ENCODE measurements around the gene CNTROB. TPM values are rescaled to one million over a fixed set of nuclear protein-coding genes. Genes with fewer than 3 reads are reported as not detected.

The CNTROB gene
- total and polyA plus RNA-seq, 4 donors: 6.0 to 39.1 (median 23.8) TPM

DNA sequence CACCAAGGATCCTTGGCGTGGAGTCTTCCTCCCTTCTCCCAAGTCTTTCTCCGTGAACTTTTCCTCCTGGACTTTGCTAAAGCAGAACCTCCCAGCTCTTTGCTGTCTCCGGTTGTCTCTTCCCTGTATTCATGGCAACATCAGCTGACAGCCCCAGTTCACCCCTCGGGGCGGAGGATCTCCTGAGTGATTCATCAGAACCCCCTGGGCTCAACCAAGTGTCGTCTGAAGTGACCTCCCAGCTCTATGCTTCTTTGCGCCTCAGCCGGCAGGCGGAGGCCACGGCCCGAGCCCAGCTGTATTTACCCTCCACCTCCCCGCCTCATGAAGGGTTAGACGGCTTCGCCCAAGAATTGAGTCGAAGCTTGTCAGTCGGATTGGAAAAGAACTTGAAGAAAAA, 943 bp downstream of the CNTROB start:
- Histone ChIP-seq H3K27ac (ENCODE audit: low read depth in 1 of 2, low read length in 2 of 2) (no peak overlapping the region), H3K27me3 (ENCODE audit: control insufficient read depth in 1 of 2, insufficient read depth in 2 of 2, low read length in 1 of 2) (no peaks in the 10 kb centered on the region), H3K9me3 (ENCODE audit: control insufficient read depth, low read length) (no peaks in the 10 kb centered on the region), H3K36me3 (ENCODE audit: control insufficient read depth in 1 of 2, insufficient read depth in 2 of 2, low read length in 1 of 2) (peaks cover 0 to 2% of the 10 kb centered on the region in 2 donors), H3K4me3 (ENCODE audit: low read length in 2 of 2) (peak overlapping the region; percentile 40 to 61), H3K4me1 (ENCODE audit: control insufficient read depth in 1 of 2, insufficient read depth in 2 of 2, low read length in 2 of 2) (no peaks in the 10 kb centered on the region)
- 5 to 7% methylated on average over 16 of the region's 16 CpGs for WGBS, 2 donors
- ATAC-seq (ENCODE audit: low FRiP score): no peak
- DNase-seq: peak in 1 of 2 donors; percentile 59
- intact Hi-C loops (cut with DNase I): loop anchor here in 1 of 2 donors (1.0 to 10.0 kb wide), 2 partner anchors 44 to 122 kb away; no protein-coding TSS in a partner anchor

DNA sequence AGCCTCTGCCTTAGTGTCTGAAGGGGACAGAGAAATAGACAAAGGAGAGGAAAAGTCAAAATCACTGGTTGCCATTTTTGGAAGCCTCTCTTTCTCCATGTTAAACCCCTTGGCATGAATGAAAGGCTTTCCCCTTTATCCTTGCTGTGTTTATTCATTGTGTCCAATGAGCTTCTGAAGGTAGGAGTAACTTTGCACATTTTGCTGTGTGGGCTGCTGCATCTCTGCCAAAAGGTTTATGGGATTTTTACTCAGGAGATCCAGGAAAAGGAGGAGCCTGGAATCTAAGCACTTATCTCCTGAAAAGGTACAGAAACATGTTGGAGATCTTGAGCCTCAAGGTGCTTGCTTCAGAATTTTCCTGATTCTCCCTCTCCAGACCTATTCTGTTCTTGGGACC, 3.9 kb downstream of the CNTROB start:
- no peak for ATAC-seq (ENCODE audit: low FRiP score)
- Histone ChIP-seq H3K4me1 (ENCODE audit: control insufficient read depth in 1 of 2, insufficient read depth in 2 of 2, low read length in 2 of 2) (no peaks in the 10 kb centered on the region), H3K9me3 (ENCODE audit: control insufficient read depth, low read length) (no peaks in the 10 kb centered on the region), H3K36me3 (ENCODE audit: control insufficient read depth in 1 of 2, insufficient read depth in 2 of 2, low read length in 1 of 2) (peaks cover 3 to 4% of the 10 kb centered on the region in 2 donors), H3K27me3 (ENCODE audit: control insufficient read depth in 1 of 2, insufficient read depth in 2 of 2, low read length in 1 of 2) (no peaks in the 10 kb centered on the region), H3K27ac (ENCODE audit: low read depth in 1 of 2, low read length in 2 of 2) (no peak overlapping the region), H3K4me3 (ENCODE audit: low read length in 2 of 2) (no peak overlapping the region)
- intact Hi-C loops (cut with DNase I): loop anchor here in 1 of 2 donors (10.0 kb wide), 1 partner anchor 119 kb away; no protein-coding TSS in a partner anchor
- DNase-seq: no peak

DNA sequence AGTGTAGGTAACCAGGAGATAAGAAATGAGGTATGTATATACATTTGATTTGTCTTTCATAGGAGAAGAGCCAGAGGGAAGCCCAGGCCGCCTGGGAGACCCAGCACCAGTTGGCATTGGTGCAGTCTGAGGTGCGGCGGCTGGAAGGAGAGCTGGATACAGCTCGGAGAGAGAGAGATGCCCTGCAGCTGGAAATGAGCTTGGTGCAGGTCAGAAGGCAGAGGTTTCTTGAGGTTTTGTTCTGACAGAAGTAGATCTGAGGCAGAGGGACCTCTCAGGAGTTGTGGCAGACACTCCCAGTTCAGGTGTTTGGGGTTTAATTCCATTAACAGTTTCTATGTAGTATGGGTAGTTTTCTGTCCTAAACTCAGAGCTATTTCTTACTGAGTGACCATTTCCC, 8.0 kb downstream of the CNTROB start:
- Histone ChIP-seq H3K36me3 (ENCODE audit: control insufficient read depth in 1 of 2, insufficient read depth in 2 of 2, low read length in 1 of 2) (peaks cover 3 to 11% of the 10 kb centered on the region in 2 donors), H3K4me3 (ENCODE audit: low read length in 2 of 2) (no peak overlapping the region), H3K27me3 (ENCODE audit: control insufficient read depth in 1 of 2, insufficient read depth in 2 of 2, low read length in 1 of 2) (no peaks in the 10 kb centered on the region), H3K9me3 (ENCODE audit: control insufficient read depth, low read length) (no peaks in the 10 kb centered on the region), H3K4me1 (ENCODE audit: control insufficient read depth in 1 of 2, insufficient read depth in 2 of 2, low read length in 2 of 2) (no peaks in the 10 kb centered on the region), H3K27ac (ENCODE audit: low read depth in 1 of 2, low read length in 2 of 2) (no peak overlapping the region)
- intact Hi-C loops (cut with DNase I): no loop called here
- 94 to 96% methylated on average over 4 of the region's 4 CpGs for WGBS, 2 donors
- ATAC-seq (ENCODE audit: low FRiP score): no peak
- peak in 1 of 2 donors; percentile 23 for DNase-seq

DNA sequence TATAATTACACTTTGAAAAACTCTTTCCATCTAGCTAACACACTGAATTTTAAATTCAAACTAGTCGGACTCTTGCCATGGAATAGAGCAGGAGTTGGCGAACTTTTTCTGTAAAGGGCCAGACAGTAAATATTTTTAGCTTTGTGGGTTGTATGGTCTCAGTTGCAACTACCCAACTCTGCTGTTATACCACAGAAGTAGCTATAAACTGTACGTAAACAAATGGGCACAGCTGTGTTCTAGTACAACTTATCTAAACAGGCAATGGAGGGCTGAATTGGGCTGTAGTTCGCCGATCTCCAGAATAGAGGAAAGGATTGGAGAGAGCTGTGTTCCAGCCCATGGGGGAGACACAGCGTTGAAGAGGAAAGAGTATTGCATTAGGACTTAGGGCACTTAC, 8.7 kb downstream of the CNTROB start:
- peaks cover 3 to 11% of the 10 kb centered on the region in 2 donors for H3K36me3 ChIP-seq (ENCODE audit: control insufficient read depth in 1 of 2, insufficient read depth in 2 of 2, low read length in 1 of 2)
- ATAC-seq (ENCODE audit: low FRiP score) (no peak), DNase-seq (no peak)
- no peak overlapping the region for H3K27ac ChIP-seq (ENCODE audit: low read depth in 1 of 2, low read length in 2 of 2)
- H3K9me3 ChIP-seq (ENCODE audit: control insufficient read depth, low read length): no peaks in the 10 kb centered on the region
- no peak overlapping the region for H3K4me3 ChIP-seq (ENCODE audit: low read length in 2 of 2)
- WGBS, 2 donors: 94 to 96% methylated on average over 6 of the region's 6 CpGs
- intact Hi-C loops (cut with DNase I): no loop called here
- no peaks in the 10 kb centered on the region for H3K4me1 ChIP-seq (ENCODE audit: control insufficient read depth in 1 of 2, insufficient read depth in 2 of 2, low read length in 2 of 2)
- H3K27me3 ChIP-seq (ENCODE audit: control insufficient read depth in 1 of 2, insufficient read depth in 2 of 2, low read length in 1 of 2): no peaks in the 10 kb centered on the region

DNA sequence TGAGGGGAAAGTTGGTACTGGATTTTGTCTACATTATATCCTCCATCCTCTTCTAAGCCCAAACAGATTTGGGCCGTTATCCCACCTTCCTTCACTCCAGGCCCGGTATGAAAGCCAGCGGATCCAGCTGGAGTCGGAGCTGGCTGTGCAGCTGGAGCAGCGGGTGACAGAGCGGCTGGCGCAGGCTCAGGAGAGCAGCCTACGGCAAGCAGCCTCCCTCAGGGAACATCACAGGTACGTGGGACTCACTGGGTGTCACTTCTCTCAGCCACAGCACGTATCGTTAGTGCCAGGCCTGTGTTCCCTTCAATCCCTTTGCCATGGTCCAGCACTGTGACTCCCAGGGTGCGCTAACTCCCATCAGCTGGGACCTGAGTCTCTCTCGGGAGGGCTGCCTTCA, 11.3 kb downstream of the CNTROB start:
- H3K27ac ChIP-seq (ENCODE audit: low read depth in 1 of 2, low read length in 2 of 2): no peak overlapping the region
- WGBS, 2 donors: 89 to 92% methylated on average over 13 of the region's 13 CpGs
- DNase-seq (no peak), ATAC-seq (ENCODE audit: low FRiP score) (no peak)
- H3K27me3 ChIP-seq (ENCODE audit: control insufficient read depth in 1 of 2, insufficient read depth in 2 of 2, low read length in 1 of 2): no peaks in the 10 kb centered on the region
- H3K4me1 ChIP-seq (ENCODE audit: control insufficient read depth in 1 of 2, insufficient read depth in 2 of 2, low read length in 2 of 2): no peaks in the 10 kb centered on the region
- H3K36me3 ChIP-seq (ENCODE audit: control insufficient read depth in 1 of 2, insufficient read depth in 2 of 2, low read length in 1 of 2): peaks cover 9 to 11% of the 10 kb centered on the region in 2 donors
- intact Hi-C loops (cut with DNase I): no loop called here
- H3K9me3 ChIP-seq (ENCODE audit: control insufficient read depth, low read length): no peaks in the 10 kb centered on the region
- no peak overlapping the region for H3K4me3 ChIP-seq (ENCODE audit: low read length in 2 of 2)

DNA sequence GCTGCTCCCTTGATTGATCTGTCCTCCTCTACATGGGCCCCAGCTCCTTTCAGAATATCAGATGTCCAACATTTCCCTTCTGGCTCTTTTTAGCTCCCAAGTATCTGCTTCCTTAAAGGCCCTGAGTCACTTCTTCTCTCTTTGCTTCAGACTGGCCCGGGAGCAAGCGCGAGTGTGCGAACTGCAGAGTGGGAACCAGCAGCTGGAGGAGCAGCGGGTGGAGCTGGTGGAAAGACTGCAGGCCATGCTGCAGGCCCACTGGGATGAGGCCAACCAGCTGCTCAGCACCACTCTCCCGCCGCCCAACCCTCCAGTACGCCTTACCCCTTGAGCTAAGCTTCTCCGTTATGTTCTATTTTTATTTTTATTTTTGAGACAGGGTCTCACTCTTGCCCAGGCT, 12.3 kb downstream of the CNTROB start:
- no peak for DNase-seq
- no peaks in the 10 kb centered on the region for H3K9me3 ChIP-seq (ENCODE audit: control insufficient read depth, low read length)
- intact Hi-C loops (cut with DNase I): no loop called here
- H3K4me3 ChIP-seq (ENCODE audit: low read length in 2 of 2): no peak overlapping the region
- ATAC-seq (ENCODE audit: low FRiP score): no peak
- no peak overlapping the region for H3K27ac ChIP-seq (ENCODE audit: low read depth in 1 of 2, low read length in 2 of 2)
- H3K27me3 ChIP-seq (ENCODE audit: control insufficient read depth in 1 of 2, insufficient read depth in 2 of 2, low read length in 1 of 2): no peaks in the 10 kb centered on the region
- 95 to 96% methylated on average over 9 of the region's 9 CpGs for WGBS, 2 donors
- no peaks in the 10 kb centered on the region for H3K4me1 ChIP-seq (ENCODE audit: control insufficient read depth in 1 of 2, insufficient read depth in 2 of 2, low read length in 2 of 2)
- peaks cover 9 to 11% of the 10 kb centered on the region in 2 donors for H3K36me3 ChIP-seq (ENCODE audit: control insufficient read depth in 1 of 2, insufficient read depth in 2 of 2, low read length in 1 of 2)

DNA sequence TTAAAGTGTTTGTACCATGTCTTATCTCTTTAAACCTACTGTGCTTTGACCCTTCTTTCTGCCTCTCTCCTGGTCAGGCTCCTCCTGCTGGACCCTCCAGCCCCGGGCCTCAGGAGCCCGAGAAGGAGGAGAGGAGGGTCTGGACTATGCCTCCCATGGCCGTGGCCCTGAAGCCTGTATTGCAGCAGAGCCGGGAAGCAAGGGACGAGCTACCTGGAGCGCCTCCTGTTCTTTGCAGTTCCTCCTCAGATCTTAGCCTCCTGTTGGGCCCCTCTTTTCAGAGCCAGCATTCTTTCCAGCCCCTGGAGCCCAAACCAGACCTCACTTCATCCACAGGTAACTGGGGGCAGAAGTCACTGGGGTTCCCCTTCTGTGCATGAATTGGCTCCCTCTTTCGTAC, 13.6 kb downstream of the CNTROB start:
- 87 to 97% methylated on average over 7 of the region's 7 CpGs for WGBS, 2 donors
- Histone ChIP-seq H3K27me3 (ENCODE audit: control insufficient read depth in 1 of 2, insufficient read depth in 2 of 2, low read length in 1 of 2) (no peaks in the 10 kb centered on the region), H3K4me1 (ENCODE audit: control insufficient read depth in 1 of 2, insufficient read depth in 2 of 2, low read length in 2 of 2) (no peaks in the 10 kb centered on the region), H3K4me3 (ENCODE audit: low read length in 2 of 2) (no peak overlapping the region), H3K9me3 (ENCODE audit: control insufficient read depth, low read length) (no peaks in the 10 kb centered on the region), H3K27ac (ENCODE audit: low read depth in 1 of 2, low read length in 2 of 2) (no peak overlapping the region), H3K36me3 (ENCODE audit: control insufficient read depth in 1 of 2, insufficient read depth in 2 of 2, low read length in 1 of 2) (peaks cover 6 to 11% of the 10 kb centered on the region in 2 donors)
- DNase-seq: no peak
- intact Hi-C loops (cut with DNase I): no loop called here
- ATAC-seq (ENCODE audit: low FRiP score): no peak

- Histone ChIP-seq H3K4me1 (ENCODE audit: control insufficient read depth in 1 of 2, insufficient read depth in 2 of 2, low read length in 2 of 2) (no peaks in the 10 kb centered on the region), H3K27ac (ENCODE audit: low read depth in 1 of 2, low read length in 2 of 2) (no peak overlapping the region), H3K27me3 (ENCODE audit: control insufficient read depth in 1 of 2, insufficient read depth in 2 of 2, low read length in 1 of 2) (no peaks in the 10 kb centered on the region), H3K4me3 (ENCODE audit: low read length in 2 of 2) (no peak overlapping the region), H3K36me3 (ENCODE audit: control insufficient read depth in 1 of 2, insufficient read depth in 2 of 2, low read length in 1 of 2) (peaks cover 6 to 11% of the 10 kb centered on the region in 2 donors), H3K9me3 (ENCODE audit: control insufficient read depth, low read length) (no peaks in the 10 kb centered on the region)
- intact Hi-C loops (cut with DNase I): no loop called here
- WGBS, 2 donors: 83 to 97% methylated on average over 5 of the region's 5 CpGs
- ATAC-seq (ENCODE audit: low FRiP score) (no peak), DNase-seq (no peak)
Observed at GRCh38 chr17:7946441-7946840, 14.4 kb downstream of the CNTROB start.

- no peak overlapping the region for H3K4me3 ChIP-seq (ENCODE audit: low read length in 2 of 2)
- 76 to 80% methylated on average over 5 of the region's 5 CpGs for WGBS, 2 donors
Observed at GRCh38 chr17:7947651-7948050, 15.6 kb downstream of the CNTROB start.

More at GRCh38 chr17:7947651-7948050, 15.6 kb downstream of the CNTROB start:
- DNase-seq: no peak
- Histone ChIP-seq H3K27ac (ENCODE audit: low read depth in 1 of 2, low read length in 2 of 2) (no peak overlapping the region), H3K9me3 (ENCODE audit: control insufficient read depth, low read length) (no peaks in the 10 kb centered on the region), H3K4me1 (ENCODE audit: control insufficient read depth in 1 of 2, insufficient read depth in 2 of 2, low read length in 2 of 2) (no peaks in the 10 kb centered on the region), H3K27me3 (ENCODE audit: control insufficient read depth in 1 of 2, insufficient read depth in 2 of 2, low read length in 1 of 2) (no peaks in the 10 kb centered on the region), H3K36me3 (ENCODE audit: control insufficient read depth in 1 of 2, insufficient read depth in 2 of 2, low read length in 1 of 2) (peaks cover 6 to 11% of the 10 kb centered on the region in 2 donors)
- no peak for ATAC-seq (ENCODE audit: low FRiP score)
- intact Hi-C loops (cut with DNase I): no loop called here
